ENCODE data around the gene AKR7A3.

DNA sequence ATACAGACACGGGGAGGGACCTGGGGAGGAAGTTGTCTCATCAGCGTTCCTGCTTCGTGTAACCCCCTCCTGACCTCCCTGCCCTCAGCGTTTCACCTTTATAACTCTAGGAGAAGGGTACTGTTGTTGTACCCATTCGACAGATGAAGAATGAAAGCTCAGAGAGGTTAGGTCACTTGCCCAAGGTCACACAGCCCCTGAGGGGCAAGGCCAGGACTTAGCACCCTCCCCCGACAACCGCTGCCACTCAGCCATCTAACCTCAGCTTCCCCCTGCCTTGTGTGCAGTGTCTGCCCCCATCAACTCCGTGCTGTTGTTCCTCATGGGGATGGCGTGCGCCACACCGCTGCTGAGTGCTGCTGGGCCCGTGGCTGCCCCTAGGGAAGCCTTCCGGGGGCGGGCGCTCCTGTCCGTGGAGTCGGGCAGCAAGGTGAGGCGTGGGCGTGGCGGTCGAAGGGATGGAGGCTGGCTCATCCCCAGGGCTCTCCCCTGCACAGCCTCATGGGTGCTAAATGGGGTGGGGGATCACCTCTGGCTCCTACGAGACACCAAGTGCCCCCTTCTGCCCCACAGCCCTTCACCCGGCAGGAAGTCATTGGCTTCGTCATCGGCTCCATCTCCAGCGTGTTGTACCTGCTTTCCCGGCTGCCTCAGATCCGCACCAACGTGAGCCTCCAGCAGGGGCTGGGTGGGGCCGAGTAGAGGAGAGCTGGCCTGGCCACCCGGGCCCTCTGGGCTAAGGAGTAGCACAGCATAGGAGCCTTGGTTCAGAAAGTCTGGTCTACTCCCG is 37.6 kb upstream of the AKR7A3 start:
- TF ChIP-seq, protein P1, sequence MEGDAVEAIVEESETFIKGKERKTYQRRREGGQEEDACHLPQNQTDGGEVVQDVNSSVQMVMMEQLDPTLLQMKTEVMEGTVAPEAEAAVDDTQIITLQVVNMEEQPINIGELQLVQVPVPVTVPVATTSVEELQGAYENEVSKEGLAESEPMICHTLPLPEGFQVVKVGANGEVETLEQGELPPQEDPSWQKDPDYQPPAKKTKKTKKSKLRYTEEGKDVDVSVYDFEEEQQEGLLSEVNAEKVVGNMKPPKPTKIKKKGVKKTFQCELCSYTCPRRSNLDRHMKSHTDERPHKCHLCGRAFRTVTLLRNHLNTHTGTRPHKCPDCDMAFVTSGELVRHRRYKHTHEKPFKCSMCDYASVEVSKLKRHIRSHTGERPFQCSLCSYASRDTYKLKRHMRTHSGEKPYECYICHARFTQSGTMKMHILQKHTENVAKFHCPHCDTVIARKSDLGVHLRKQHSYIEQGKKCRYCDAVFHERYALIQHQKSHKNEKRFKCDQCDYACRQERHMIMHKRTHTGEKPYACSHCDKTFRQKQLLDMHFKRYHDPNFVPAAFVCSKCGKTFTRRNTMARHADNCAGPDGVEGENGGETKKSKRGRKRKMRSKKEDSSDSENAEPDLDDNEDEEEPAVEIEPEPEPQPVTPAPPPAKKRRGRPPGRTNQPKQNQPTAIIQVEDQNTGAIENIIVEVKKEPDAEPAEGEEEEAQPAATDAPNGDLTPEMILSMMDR (IDR thresholded peaks at IDR 0.05): no peak
- no peak for TF ChIP-seq POLR2A (IDR thresholded peaks at IDR 0.05)
